A549 (cell line): ENCODE data around the gene SEMA5B.

ENCODE experiments used
- CHD2 ChIP-seq: fragments of 150-350 bp; IDR thresholded peaks from 2 replicates; pipeline ENCODE4 v1.6.1; 2014; ENCODE audit warnings: low read length; ENCODE audit not compliant: partially characterized antibody
- CHD4 ChIP-seq: fragments of 200-600 bp; sonication (generic); IDR thresholded peaks from 2 replicates; pipeline ENCODE4 v1.6.1; 2016; ENCODE audit warnings: antibody characterized with exemption, mild to moderate bottlenecking, borderline replicate concordance
- EP300 ChIP-seq, 2 experiments: fragments of >200 bp; sonication (Bioruptor Twin); formaldehyde crosslinking; IDR thresholded peaks; 2 replicates in 1 of 2; 3 replicates in 1 of 2; pipeline ENCODE4 v1.6.1; 2016 to 2017
- FOSL2 ChIP-seq, 2 experiments: fragments of 450-650 bp in 1 of 2; fragments of >200 bp in 1 of 2; sonication (Bioruptor Twin) in 1 of 2; formaldehyde crosslinking; IDR thresholded peaks; 2 replicates each; pipeline versions ENCODE4 v1.5.0 to v1.6.1; 2016 to 2020; ENCODE audit warnings: mild to moderate bottlenecking in 1 of 2, moderate library complexity in 1 of 2
- GATA3 ChIP-seq: IDR thresholded peaks from 2 replicates; pipeline ENCODE4 v1.6.1; 2012; ENCODE audit warnings: borderline replicate concordance
- HDAC2 ChIP-seq: fragments of 200-600 bp; sonication (generic); IDR thresholded peaks from 2 replicates; pipeline ENCODE4 v1.6.1; 2016
- JUNB ChIP-seq: fragments of >200 bp; sonication (Bioruptor Twin); formaldehyde crosslinking; IDR thresholded peaks from 2 replicates; pipeline ENCODE4 v1.6.1; 2016
- POLR2A ChIP-seq: IDR thresholded peaks from 2 replicates; pipeline ENCODE4 v1.6.1; 2012; ENCODE audit warnings: mild to moderate bottlenecking, low read length
- RAD21 ChIP-seq, 2 experiments: fragments of >200 bp in 1 of 2; sonication (Bioruptor Twin) in 1 of 2; formaldehyde crosslinking in 1 of 2; IDR thresholded peaks in 1 of 2; conservative IDR thresholded peaks in 1 of 2; 2 replicates in 1 of 2; 3 replicates in 1 of 2; pipeline ENCODE4 v1.6.1; 2012 to 2018; ENCODE audit warnings: inconsistent platforms in 1 of 2
- RFX5 ChIP-seq: fragments of 450-650 bp; IDR thresholded peaks from 2 replicates; pipeline ENCODE4 v1.7.1; 2014; ENCODE audit warnings: antibody characterized with exemption, mild to moderate bottlenecking, moderate library complexity
- RNF2 ChIP-seq: fragments of 200-600 bp; sonication (generic); IDR thresholded peaks from 2 replicates; pipeline ENCODE4 v1.6.1; 2016; ENCODE audit warnings: low read depth, mild to moderate bottlenecking, antibody characterized with exemption, moderate library complexity, borderline replicate concordance
- SMC3 ChIP-seq: fragments of >200 bp; sonication (Bioruptor Twin); formaldehyde crosslinking; IDR thresholded peaks from 3 replicates; pipeline ENCODE4 v1.6.1; 2018; ENCODE audit warnings: inconsistent platforms
- ZFP36 ChIP-seq: fragments of 450-650 bp; IDR thresholded peaks from 2 replicates; pipeline ENCODE4 v1.6.1; 2014; ENCODE audit warnings: borderline replicate concordance; ENCODE audit not compliant: partially characterized antibody
- TF ChIP-seq, protein P1 (sequence below): fragments of >200 bp; sonication (Bioruptor Twin); formaldehyde crosslinking; IDR thresholded peaks from 3 replicates; pipeline ENCODE4 v1.5.1; 2016

DNA sequence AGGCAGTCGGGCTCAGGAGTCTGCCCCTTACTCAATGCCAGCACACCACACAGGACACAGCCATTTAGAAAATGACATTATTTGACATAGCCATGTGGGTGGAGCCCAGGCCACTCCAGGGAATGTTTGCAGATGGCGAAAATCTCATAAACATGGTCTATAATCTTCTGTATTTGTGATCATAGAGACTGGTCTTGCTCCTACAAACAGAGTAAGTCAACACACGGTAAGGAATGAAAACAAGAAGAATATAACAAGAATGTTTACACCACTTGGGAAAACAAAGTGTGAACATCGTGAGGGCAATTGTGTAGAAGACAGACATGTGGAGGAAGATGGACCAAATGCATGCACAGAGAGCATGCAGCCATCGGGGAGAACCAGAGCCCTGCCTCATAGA, 68.2 kb downstream of the SEMA5B start:
- TF ChIP-seq, protein P1, sequence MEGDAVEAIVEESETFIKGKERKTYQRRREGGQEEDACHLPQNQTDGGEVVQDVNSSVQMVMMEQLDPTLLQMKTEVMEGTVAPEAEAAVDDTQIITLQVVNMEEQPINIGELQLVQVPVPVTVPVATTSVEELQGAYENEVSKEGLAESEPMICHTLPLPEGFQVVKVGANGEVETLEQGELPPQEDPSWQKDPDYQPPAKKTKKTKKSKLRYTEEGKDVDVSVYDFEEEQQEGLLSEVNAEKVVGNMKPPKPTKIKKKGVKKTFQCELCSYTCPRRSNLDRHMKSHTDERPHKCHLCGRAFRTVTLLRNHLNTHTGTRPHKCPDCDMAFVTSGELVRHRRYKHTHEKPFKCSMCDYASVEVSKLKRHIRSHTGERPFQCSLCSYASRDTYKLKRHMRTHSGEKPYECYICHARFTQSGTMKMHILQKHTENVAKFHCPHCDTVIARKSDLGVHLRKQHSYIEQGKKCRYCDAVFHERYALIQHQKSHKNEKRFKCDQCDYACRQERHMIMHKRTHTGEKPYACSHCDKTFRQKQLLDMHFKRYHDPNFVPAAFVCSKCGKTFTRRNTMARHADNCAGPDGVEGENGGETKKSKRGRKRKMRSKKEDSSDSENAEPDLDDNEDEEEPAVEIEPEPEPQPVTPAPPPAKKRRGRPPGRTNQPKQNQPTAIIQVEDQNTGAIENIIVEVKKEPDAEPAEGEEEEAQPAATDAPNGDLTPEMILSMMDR: no peak
- TF ChIP-seq SMC3 (no peak), ZFP36 (no peak), FOSL2 (IDR thresholded peaks at IDR 0.05) (no peak), FOSL2 (CRISPR knock-in tag; IDR thresholded peaks at IDR 0.05) (no peak), POLR2A (no peak), HDAC2 (no peak), EP300 (IDR thresholded peaks at IDR 0.05) (no peak), RNF2 (no peak), JUNB (no peak), RAD21 (conservative IDR thresholded peaks at IDR 0.05 in 1 of 2, IDR thresholded peaks at IDR 0.05 in 1 of 2) (no peak), CHD4 (no peak), CHD2 (no peak), GATA3 (no peak), RFX5 (no peak)
